Neural progenitor cell (in vitro differentiated cells): Measurements from ENCODE around the gene LTN1. TPM values are rescaled to one million over a fixed set of nuclear protein-coding genes. Genes with fewer than 3 reads are reported as not detected.
"Not testable (repeated sequence)": the region's sequence is repeated elsewhere in the genome, so short reads cannot be mapped to it uniquely, and the experiment has no call there.

Experiments used
- DNase-seq: peaks from one replicate; pipeline ENCODE4 v3.0.0-alpha.2; 2016; ENCODE audit warnings: low spot score
- H2AFZ ChIP-seq: fragments of 200-600 bp; sonication (generic); replicated peaks from 2 replicates; pipeline ENCODE4 v1.6.1; 2016; ENCODE audit warnings: antibody characterized with exemption
- H3F3A ChIP-seq: fragments of 200-600 bp; sonication (generic); 2 replicates; pipeline ENCODE4 v1.6.1; 2016; ENCODE audit warnings: antibody characterized with exemption, low read depth
- H3K27ac ChIP-seq: fragments of 200-600 bp; sonication (generic); 2 replicates; pipeline ENCODE4 v1.5.1; 2016; ENCODE audit warnings: mild to moderate bottlenecking
- H3K27me3 ChIP-seq: fragments of 200-600 bp; sonication (generic); 2 replicates; pipeline ENCODE4 v1.6.1; 2016; ENCODE audit warnings: mild to moderate bottlenecking, moderate library complexity
- H3K36me3 ChIP-seq: fragments of 200-600 bp; sonication (generic); 2 replicates; pipeline ENCODE4 v1.5.1; 2016
- H3K4me1 ChIP-seq: fragments of 200-600 bp; sonication (generic); 2 replicates; pipeline ENCODE4 v1.6.1; 2016; ENCODE audit warnings: mixed run types
- H3K4me2 ChIP-seq: fragments of 200-600 bp; sonication (generic); 2 replicates; pipeline ENCODE4 v1.6.1; 2016
- H3K4me3 ChIP-seq: fragments of 200-600 bp; sonication (generic); 2 replicates; pipeline ENCODE4 v1.5.1; 2016
- H3K79me2 ChIP-seq: fragments of 200-600 bp; sonication (generic); 2 replicates; pipeline ENCODE4 v1.6.1; 2016; ENCODE audit warnings: low read depth
- H3K9ac ChIP-seq: fragments of 200-600 bp; sonication (generic); 2 replicates; pipeline ENCODE4 v1.6.1; 2016
- H3K9me3 ChIP-seq: fragments of 200-600 bp; sonication (generic); 2 replicates; pipeline ENCODE4 v1.5.1; 2016; ENCODE audit warnings: low read depth
- H4K20me1 ChIP-seq: fragments of 200-600 bp; sonication (generic); 2 replicates; pipeline ENCODE4 v1.6.1; 2016; ENCODE audit warnings: low read depth
- H3K27ac Mint-ChIP-seq: 3 replicates; pipeline ENCODE4 v1.8.0; 2021; ENCODE audit warnings: mixed read lengths
- H3K27me3 Mint-ChIP-seq: 2 replicates; pipeline ENCODE4 v1.8.0; 2022; ENCODE audit warnings: low read depth, mild to moderate bottlenecking, inconsistent platforms, moderate library complexity, mixed read lengths; ENCODE audit not compliant: insufficient read depth
- H3K36me3 Mint-ChIP-seq: 3 replicates; pipeline ENCODE4 v1.8.0; 2021; ENCODE audit warnings: mixed read lengths
- H3K4me1 Mint-ChIP-seq: 3 replicates; pipeline ENCODE4 v1.8.0; 2021; ENCODE audit warnings: mixed read lengths
- H3K4me3 Mint-ChIP-seq: 3 replicates; pipeline ENCODE4 v1.8.0; 2021; ENCODE audit warnings: mild to moderate bottlenecking, moderate library complexity, mixed read lengths
- H3K9me3 Mint-ChIP-seq: 3 replicates; pipeline ENCODE4 v1.8.0; 2020; ENCODE audit warnings: mixed read lengths
- CTCF ChIP-seq: fragments of 200-600 bp; sonication (generic); IDR thresholded peaks from 2 replicates; pipeline ENCODE4 v1.5.1; 2017; ENCODE audit warnings: antibody characterized with exemption, mild to moderate bottlenecking
- EZH2 ChIP-seq: fragments of 200-600 bp; sonication (generic); IDR thresholded peaks from 2 replicates; pipeline ENCODE4 v1.6.1; 2017; ENCODE audit warnings: antibody characterized with exemption, mild to moderate bottlenecking, moderate library complexity
- EZH2phosphoT487 ChIP-seq: fragments of 200-600 bp; sonication (generic); IDR thresholded peaks from 2 replicates; pipeline ENCODE4 v1.6.1; 2017; ENCODE audit warnings: antibody characterized with exemption
- total RNA-seq: library from RNA; depleted of rRNA; stranded (reverse); fragments of >200 nt; gene quantifications from 2 replicates; pipeline ENCODE4 v1.2.3, GENCODE V29; 2015; ENCODE audit warnings: low replicate concordance

Gene LTN1
- total RNA-seq, 1 donor from 2014 or later, result 37.3 TPM

GRCh38 chr21:28993293-28993629, 584 bp upstream of the LTN1 start:
- peaks cover 42% of the 10 kb centered on the region for H3K79me2 ChIP-seq
- Mint-ChIP-seq H3K27ac (peak overlapping the region; percentile 99), H3K9me3 (no peaks in the 10 kb centered on the region), H3K4me3 (peak overlapping the region; percentile 99), H3K27me3 (no peaks in the 10 kb centered on the region), H3K4me1 (peaks cover 17% of the 10 kb centered on the region), H3K36me3 (no peaks in the 10 kb centered on the region)
- peaks cover 19% of the 10 kb centered on the region for H3F3A ChIP-seq
- peak overlapping the region; percentile 83 for H3K4me2 ChIP-seq
- H3K27me3 ChIP-seq, result no peaks in the 10 kb centered on the region
- TF ChIP-seq EZH2phosphoT487 (no peak), EZH2 (no peak), CTCF (no peak)
- DNase-seq, result no peak
- peak overlapping the region; percentile 81 for H2AFZ ChIP-seq
- H3K36me3 ChIP-seq, result no peaks in the 10 kb centered on the region
- H3K27ac ChIP-seq, result peak overlapping the region; percentile 71
- H3K9ac ChIP-seq, result peak overlapping the region; percentile 80
- no peaks in the 10 kb centered on the region for H4K20me1 ChIP-seq
- H3K4me1 ChIP-seq, result peaks cover 13% of the 10 kb centered on the region
- H3K9me3 ChIP-seq, result no peaks in the 10 kb centered on the region
- H3K4me3 ChIP-seq, result peak overlapping the region; percentile 83

- peak overlapping the region; percentile 83 for H3K4me3 ChIP-seq
- no peak for TF ChIP-seq CTCF
- TF ChIP-seq EZH2phosphoT487, result no peak
- TF ChIP-seq EZH2, result no peak
- H3K4me2 ChIP-seq, result peak overlapping the region; percentile 80
- Mint-ChIP-seq H3K27ac (peak overlapping the region; percentile 99), H3K4me3 (peak overlapping the region; percentile 99), H3K4me1 (peaks cover 17% of the 10 kb centered on the region), H3K27me3 (no peaks in the 10 kb centered on the region), H3K36me3 (no peaks in the 10 kb centered on the region), H3K9me3 (no peaks in the 10 kb centered on the region)
- peaks cover 50% of the 10 kb centered on the region for H3K79me2 ChIP-seq
- H3K27ac ChIP-seq, result peak overlapping the region; percentile 63
- DNase-seq, result peak; percentile 8
- peaks cover 19% of the 10 kb centered on the region for H3F3A ChIP-seq
- peaks cover 13% of the 10 kb centered on the region for H3K4me1 ChIP-seq
- H3K27me3 ChIP-seq, result no peaks in the 10 kb centered on the region
- no peaks in the 10 kb centered on the region for H4K20me1 ChIP-seq
- H3K9ac ChIP-seq, result peak overlapping the region; percentile 67
- H2AFZ ChIP-seq, result peak overlapping the region; percentile 52
- no peaks in the 10 kb centered on the region for H3K36me3 ChIP-seq
- H3K9me3 ChIP-seq, result no peaks in the 10 kb centered on the region
Observed at GRCh38 chr21:28991861-28992525, 684 bp downstream of the LTN1 start.

GRCh38 chr21:28988146-28988545, 4.5 kb downstream of the LTN1 start:
- H3K9me3 ChIP-seq, H3K36me3 Mint-ChIP-seq, H3K27me3 Mint-ChIP-seq, H3K4me1 ChIP-seq, H3K4me2 ChIP-seq, H3K4me1 Mint-ChIP-seq, H3K9ac ChIP-seq, H3K9me3 Mint-ChIP-seq, H3K4me3 ChIP-seq, H3K27ac ChIP-seq, DNase-seq, H3K27me3 ChIP-seq, H3K27ac Mint-ChIP-seq, H3K4me3 Mint-ChIP-seq, H2AFZ ChIP-seq, H4K20me1 ChIP-seq, H3F3A ChIP-seq: not testable (repeated sequence)
- peaks cover 11% of the 10 kb centered on the region for H3K36me3 ChIP-seq
- peaks cover 59% of the 10 kb centered on the region for H3K79me2 ChIP-seq

- Histone ChIP-seq H3K27me3 (no peaks in the 10 kb centered on the region), H4K20me1 (no peaks in the 10 kb centered on the region), H2AFZ (no peak overlapping the region), H3F3A (no peaks in the 10 kb centered on the region), H3K9ac (no peak overlapping the region), H3K4me1 (peaks cover 5% of the 10 kb centered on the region), H3K36me3 (peaks cover 11% of the 10 kb centered on the region), H3K27ac (no peak overlapping the region), H3K79me2 (peaks cover 50% of the 10 kb centered on the region), H3K9me3 (no peaks in the 10 kb centered on the region), H3K4me2 (no peak overlapping the region), H3K4me3 (no peak overlapping the region)
- Mint-ChIP-seq H3K4me3 (no peak overlapping the region), H3K36me3 (peaks cover 6% of the 10 kb centered on the region), H3K4me1 (peaks cover 1% of the 10 kb centered on the region), H3K9me3 (no peaks in the 10 kb centered on the region), H3K27ac (no peak overlapping the region), H3K27me3 (no peaks in the 10 kb centered on the region)
- TF ChIP-seq EZH2phosphoT487 (no peak), EZH2 (no peak), CTCF (no peak)
- DNase-seq, result no peak
Observed at GRCh38 chr21:28986677-28987076, 6.0 kb downstream of the LTN1 start.
